HG03066 (cell line): ENCODE data around the gene CUZD1.
"Not testable (repeated sequence)": the region's sequence is repeated elsewhere in the genome, so short reads cannot be mapped to it uniquely, and the experiment has no call there.

Experiments used
- ATAC-seq: cut with Tn5 transposase; IDR thresholded peaks from one replicate; pipeline ENCODE4 v1.9.1; 2021; ENCODE audit warnings: low read depth; ENCODE audit not compliant: unreplicated experiment

Gene CUZD1

GRCh38 chr10:122845783-122846332 lies at the start of gene CUZD1:
CUZD1 (minus strand) TSS chr10:122845857; CDS start chr10:122845843, 14 bp downstream.
- no peak for ATAC-seq

GRCh38 chr10:122894261-122894944 lies 48.7 kb upstream of the CUZD1 start:
- ATAC-seq = no peak

- ATAC-seq = no peak
These were observed 38.5 kb upstream of the CUZD1 start for GRCh38 chr10:122884166-122884565.

GRCh38 chr10:122882766-122883165 lies 37.1 kb upstream of the CUZD1 start:
- ATAC-seq = no peak

- peak; percentile 77 for ATAC-seq
These were observed 33.9 kb upstream of the CUZD1 start, which contains the start of gene FAM24B for GRCh38 chr10:122879339-122880273. FAM24B (minus strand) TSS chr10:122879581; CDS start chr10:122850515, 29,066 bp downstream.

- no peak for ATAC-seq
These were observed 33.2 kb upstream of the CUZD1 start for GRCh38 chr10:122878799-122879338.

GRCh38 chr10:122877264-122877663 lies 31.6 kb upstream of the CUZD1 start:
- no peak for ATAC-seq

- ATAC-seq = no peak
These were observed 30.8 kb upstream of the CUZD1 start for GRCh38 chr10:122876467-122876855.

- ATAC-seq = no peak
These were observed 30.3 kb upstream of the CUZD1 start for GRCh38 chr10:122875843-122876466.

- not testable (repeated sequence) for ATAC-seq
These were observed 26.3 kb upstream of the CUZD1 start for GRCh38 chr10:122871947-122872346.

- not testable (repeated sequence) for ATAC-seq
These were observed 23.1 kb upstream of the CUZD1 start for GRCh38 chr10:122868768-122869167.

- not testable (repeated sequence) for ATAC-seq
These were observed 21.3 kb upstream of the CUZD1 start for GRCh38 chr10:122866757-122867482.

- no peak for ATAC-seq
These were observed 19.2 kb upstream of the CUZD1 start for GRCh38 chr10:122864901-122865300.

- no peak for ATAC-seq
These were observed 18.5 kb upstream of the CUZD1 start for GRCh38 chr10:122864194-122864592.

GRCh38 chr10:122863216-122864193 lies 17.8 kb upstream of the CUZD1 start:
- no peak for ATAC-seq

GRCh38 chr10:122861711-122862161 lies 16.1 kb upstream of the CUZD1 start:
- no peak for ATAC-seq

- no peak for ATAC-seq
These were observed 13.9 kb upstream of the CUZD1 start for GRCh38 chr10:122859527-122859926.

GRCh38 chr10:122858042-122858441 lies 12.4 kb upstream of the CUZD1 start:
- not testable (repeated sequence) for ATAC-seq

- no peak for ATAC-seq
These were observed 11.2 kb upstream of the CUZD1 start for GRCh38 chr10:122856902-122857301.
